HG02852 (cell line): ENCODE measurements around the gene IFT81.
"Not testable (repeated sequence)": the region's sequence is repeated elsewhere in the genome, so short reads cannot be mapped to it uniquely, and the experiment has no call there.

Source experiments
- ATAC-seq: cut with Tn5 transposase; IDR thresholded peaks from one replicate; pipeline ENCODE4 v1.9.1; 2021; ENCODE audit warnings: mild to moderate bottlenecking, moderate library complexity; ENCODE audit not compliant: unreplicated experiment

Gene IFT81

DNA sequence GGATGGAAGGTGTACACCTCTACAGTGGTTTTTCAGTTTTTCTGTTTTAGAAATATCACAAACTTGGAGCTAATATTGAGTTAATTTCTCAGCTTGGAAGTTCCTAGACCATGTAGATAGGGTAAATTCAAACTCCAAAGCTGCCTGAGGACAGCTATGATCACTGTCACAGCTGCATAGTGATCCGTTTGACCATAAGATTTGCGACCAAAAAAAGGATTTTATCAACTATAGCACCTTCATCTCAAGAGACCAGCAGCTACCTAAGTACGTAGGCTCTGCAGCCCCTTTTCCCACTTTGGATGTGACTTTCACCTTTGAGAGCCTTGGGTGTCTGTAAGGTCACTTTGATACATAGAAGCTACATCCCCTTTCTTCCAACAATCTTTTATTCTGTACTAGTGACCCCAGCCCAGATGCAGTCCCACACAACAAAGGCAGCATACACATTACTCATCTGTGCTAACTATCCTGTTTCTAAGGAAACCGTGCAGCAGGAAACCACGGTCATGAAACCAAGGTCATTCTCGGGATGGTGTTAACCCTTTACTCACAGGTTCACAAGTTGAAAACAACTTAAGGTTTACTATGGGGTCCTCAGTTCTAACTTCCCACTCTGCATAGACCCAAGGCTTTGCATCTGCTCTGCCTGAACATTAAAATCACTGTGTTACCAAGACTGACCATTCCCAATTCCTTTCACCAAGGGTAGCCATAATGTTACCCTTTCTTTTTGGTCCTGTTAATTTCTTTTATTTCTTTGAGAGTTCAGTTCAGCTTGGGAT lies 75.4 kb downstream of the IFT81 start:
- no peak for ATAC-seq

DNA sequence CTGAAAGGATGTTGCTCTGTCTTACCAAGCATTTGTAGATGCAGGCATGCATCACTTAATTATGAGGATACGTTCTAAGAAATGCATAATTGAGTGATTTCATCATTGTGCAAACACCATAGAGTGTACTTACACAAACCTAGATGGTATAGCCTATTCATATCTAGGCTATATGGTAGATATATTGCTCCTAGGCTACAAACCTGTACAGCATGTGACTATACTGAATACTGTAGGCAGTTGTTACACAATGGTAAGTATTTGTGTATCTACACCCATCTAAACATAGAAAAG lies 75.9 kb downstream of the IFT81 start:
- no peak for ATAC-seq

- ATAC-seq: no peak
Measured at GRCh38 chr12:110201995-110202394, 77.8 kb downstream of the IFT81 start.

DNA sequence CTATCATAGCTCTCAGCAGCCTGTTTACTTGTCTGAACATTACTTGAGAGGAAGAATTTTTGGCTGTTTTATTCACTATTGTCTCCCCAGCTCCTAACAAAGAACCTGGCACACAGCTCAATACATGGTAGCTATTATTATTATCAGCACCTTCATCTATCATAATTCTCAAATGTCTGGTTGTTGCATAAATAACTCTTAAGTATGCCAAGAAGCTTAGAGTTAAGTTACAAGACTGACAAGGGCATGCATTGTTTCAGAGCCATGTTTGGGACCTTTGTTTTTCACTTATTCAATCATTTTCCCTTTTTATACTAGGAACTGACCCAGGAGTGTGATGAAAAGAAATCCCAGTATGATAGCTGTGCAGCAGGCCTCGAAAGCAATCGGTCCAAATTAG lies 79.4 kb downstream of the IFT81 start:
- ATAC-seq: no peak

GRCh38 chr12:110205931-110206330 lies 81.8 kb downstream of the IFT81 start:
- ATAC-seq: no peak

DNA sequence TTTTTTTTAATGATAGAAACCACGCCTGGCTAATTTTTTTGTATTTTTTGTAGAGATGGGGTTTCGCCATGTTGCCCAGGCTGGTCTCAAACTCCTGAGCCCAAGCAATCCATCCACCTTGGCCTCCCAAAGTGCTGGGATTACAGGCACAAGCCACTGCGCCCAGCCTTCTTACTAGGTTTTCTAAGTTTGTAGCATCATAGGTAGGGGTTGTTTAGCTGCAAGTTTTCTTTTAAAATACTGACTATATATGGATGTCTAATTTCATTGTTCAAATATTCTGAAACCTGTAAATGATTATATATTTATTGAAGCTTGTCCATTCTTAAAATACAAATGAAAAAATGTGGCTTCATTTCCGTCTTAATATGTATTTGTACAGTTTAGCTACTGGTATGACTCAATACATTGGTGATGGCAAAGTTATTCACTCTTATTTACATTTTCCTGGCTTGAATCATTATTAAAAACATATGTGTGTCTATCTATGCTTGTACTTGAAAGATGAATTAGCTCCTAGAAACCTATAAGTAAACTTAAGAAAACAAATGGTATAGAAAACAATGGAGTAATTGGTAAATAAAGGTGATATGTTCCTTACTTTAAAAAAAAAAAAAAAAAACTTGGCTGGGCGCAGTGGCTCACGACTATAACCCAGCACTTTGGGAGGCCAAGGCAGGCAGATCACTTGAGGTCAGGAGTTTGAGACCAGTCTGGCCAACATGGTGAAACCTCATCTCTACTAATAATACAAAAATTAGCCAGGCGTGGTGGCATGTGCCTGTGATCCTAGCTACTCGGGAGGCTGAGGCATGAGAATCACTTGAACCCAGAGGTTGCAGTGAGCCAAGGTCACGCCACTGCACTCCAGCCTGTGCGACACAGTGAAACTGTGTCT lies 87.7 kb downstream of the IFT81 start:
- ATAC-seq: not testable (repeated sequence)

DNA sequence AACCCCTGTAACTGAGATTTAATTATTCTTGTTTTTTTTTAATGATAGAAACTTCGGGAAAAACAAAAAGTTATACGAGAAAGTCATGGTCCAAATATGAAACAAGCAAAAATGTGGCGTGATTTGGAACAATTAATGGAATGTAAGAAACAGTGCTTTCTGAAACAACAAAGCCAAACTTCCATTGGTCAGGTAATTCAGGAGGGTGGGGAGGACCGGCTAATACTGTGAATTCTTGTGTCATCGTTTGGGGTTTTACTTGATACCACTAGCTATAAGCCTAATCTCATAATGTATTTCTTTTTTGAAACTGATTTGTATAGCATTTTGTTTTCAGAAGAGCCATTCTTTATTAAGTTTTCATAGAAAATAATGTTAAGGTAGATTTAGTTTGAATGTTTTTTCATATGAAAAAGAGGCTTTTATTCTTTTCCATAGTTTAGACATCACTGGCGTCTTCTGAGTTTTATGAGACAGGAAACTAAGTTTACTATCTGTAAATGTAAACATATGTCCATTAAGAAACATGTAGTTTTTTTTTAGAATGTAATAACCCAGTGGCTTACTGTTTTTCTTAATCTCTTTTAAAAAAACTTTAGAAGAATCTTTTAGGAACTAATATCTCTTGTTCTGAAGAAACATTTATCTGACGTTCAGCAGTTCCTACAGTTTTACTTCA lies 94.0 kb downstream of the IFT81 start:
- ATAC-seq: no peak

- ATAC-seq: no peak
Measured at GRCh38 chr12:110222027-110222426, 97.9 kb downstream of the IFT81 start.

DNA sequence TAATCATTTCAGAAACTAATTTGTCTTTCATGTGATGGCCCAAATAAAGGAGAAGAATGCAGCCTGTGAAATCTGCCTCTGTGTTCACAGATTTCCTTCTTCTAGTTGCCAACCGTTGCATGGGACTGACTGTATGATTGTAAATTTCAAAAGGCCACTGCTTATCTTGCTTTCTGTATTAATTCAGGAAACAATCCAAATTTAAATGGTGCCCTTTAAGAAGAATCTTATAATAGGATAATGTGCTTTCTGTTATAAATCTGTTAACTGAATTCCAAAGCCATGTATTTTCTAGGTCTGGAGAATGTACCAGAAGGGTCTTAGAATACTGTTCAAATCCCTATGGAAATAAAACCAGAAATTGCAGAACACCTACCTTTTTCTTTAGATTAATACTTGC lies 98.3 kb downstream of the IFT81 start:
- no peak for ATAC-seq

GRCh38 chr12:110223777-110224378 lies 99.7 kb downstream of the IFT81 start:
- no peak for ATAC-seq

GRCh38 chr12:110224379-110225304 lies 100.5 kb downstream of the IFT81 start:
- no peak for ATAC-seq

- no peak for ATAC-seq
Measured at GRCh38 chr12:110227138-110227537, 103.0 kb downstream of the IFT81 start.

DNA sequence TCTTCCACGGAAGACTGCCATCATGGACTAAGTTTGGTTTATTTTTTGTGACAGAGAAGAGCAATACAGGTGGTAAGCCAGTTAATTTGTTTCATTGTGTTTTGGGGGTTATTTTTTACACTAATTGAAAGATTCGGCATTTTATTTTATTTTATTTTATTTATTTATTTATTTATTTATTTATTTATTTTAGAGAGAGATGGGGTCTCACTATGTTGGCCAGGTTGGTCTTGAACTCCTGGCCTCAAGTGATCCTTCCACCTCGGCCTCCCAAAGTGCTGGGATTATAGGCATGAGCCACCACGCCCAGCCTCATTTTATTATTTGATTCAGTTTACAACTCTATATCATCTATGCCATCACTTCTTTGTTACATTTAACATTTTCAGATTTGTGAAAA lies 104.2 kb downstream of the IFT81 start:
- not testable (repeated sequence) for ATAC-seq

GRCh38 chr12:110228756-110229155 lies 104.6 kb downstream of the IFT81 start:
- ATAC-seq: no peak

DNA sequence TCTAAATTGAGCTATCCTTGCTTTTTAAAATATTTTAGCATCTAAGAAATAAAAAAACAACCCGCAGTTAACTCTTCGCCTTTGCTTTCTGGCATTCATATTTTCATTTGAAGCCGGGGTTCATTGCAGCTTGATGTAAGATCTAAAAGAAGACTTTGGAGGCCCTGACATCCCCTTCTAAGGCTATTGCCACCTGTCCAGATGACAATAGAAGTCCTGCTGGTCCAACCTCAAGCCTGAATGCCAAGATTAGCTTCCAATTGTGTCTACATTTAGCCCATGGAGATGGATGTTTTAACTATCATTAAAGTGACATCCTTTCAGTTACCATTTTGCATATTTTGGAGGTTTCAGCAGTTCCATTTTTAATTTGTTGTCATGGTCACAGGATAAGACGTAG lies 105.3 kb downstream of the IFT81 start:
- no peak for ATAC-seq

- no peak for ATAC-seq
Measured at GRCh38 chr12:110230655-110231054, 106.5 kb downstream of the IFT81 start.

DNA sequence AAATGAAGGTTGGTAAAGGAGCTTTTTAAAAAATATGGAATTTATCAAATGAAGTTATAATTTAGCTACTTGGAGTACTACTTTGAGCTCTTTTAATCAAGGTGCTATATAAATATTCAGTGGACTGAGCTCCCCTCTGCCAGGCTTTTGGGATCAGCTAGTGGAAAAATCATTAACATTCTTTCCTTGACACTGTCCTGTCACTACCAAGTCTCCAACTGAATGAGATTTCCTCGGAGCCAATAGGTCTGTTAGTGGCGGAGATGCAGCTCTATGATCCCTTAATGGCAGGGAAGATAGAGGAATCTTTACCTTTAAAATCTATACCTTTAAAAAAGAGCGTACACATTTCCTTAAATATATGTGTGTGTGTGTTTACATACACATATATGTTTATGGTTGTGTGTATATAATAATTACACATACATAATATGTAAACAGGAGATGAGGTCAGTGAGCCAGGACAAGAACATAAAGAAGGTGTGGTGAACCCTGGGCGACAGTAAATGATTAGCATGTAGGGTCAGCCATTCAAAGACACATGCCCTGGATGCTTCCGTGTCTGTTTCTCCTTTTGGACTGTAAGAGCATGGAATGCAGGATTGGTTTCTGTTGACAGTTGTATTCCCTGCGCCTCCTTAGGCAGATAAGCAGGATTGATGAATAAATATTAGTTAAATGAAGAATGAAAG lies 109.2 kb downstream of the IFT81 start:
- no peak for ATAC-seq

DNA sequence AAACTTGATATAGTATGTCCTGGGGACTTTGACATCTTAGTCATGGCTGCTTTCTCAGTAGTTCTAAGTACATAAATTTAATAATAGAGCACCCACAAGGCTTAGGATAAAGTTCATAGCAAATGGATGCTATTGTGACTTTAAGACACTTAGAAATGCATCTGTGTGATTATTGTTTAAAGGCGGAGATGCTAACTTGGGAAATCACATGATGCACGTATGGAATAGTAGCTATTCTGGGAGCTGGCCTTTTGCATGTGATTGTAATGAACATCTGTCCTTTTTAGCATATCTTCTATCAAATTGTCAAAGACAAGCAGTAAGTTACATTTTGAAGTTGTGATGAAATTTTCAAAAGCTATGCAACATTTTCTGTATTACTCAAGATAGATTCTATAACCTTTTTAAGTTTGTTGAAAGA lies 110.2 kb downstream of the IFT81 start:
- no peak for ATAC-seq

DNA sequence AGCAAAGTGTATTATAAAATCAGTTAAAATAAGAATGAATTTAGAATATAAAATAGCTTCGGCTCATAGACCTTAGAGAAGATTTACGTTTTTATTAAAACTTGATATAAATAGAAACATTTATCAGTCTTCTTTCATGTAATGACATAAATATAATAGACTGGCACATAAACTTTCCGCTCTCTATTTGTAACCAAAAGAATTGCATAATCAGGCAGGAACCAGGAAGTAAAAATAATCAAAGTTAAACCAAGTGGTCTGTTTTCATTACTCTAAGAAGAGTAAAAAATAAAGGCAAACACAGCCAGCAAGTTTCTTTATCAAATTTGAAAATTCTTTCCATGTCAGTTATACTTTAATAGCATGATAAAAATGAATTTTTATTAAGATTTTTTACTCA lies 110.6 kb downstream of the IFT81 start:
- ATAC-seq: no peak

DNA sequence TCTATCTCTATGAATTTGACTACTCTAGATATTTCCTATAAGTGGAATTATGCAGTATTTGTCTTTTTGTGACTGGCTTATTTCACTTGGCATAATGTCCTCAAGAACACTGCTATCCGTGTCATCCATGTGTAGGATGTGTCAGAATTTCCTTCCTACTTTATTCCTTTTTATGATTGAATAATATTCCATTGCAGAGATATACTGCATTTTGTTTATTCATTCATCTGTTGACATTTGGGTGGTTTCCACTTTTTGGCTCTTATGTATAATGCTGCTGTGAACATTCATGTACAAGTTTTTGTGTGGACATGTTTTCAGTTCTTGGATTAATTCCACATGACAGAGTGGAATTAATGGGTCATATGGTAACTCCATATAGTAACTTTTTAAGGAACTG lies 111.2 kb downstream of the IFT81 start:
- no peak for ATAC-seq
